SHP77 (cell line): ENCODE results near the gene AMPH.

ENCODE experiments used
- DNase-seq, 2 experiments: peaks; one replicate each; lab custom pipeline; 2025; lab: John Stamatoyannopoulos, UW

The AMPH gene

DNA sequence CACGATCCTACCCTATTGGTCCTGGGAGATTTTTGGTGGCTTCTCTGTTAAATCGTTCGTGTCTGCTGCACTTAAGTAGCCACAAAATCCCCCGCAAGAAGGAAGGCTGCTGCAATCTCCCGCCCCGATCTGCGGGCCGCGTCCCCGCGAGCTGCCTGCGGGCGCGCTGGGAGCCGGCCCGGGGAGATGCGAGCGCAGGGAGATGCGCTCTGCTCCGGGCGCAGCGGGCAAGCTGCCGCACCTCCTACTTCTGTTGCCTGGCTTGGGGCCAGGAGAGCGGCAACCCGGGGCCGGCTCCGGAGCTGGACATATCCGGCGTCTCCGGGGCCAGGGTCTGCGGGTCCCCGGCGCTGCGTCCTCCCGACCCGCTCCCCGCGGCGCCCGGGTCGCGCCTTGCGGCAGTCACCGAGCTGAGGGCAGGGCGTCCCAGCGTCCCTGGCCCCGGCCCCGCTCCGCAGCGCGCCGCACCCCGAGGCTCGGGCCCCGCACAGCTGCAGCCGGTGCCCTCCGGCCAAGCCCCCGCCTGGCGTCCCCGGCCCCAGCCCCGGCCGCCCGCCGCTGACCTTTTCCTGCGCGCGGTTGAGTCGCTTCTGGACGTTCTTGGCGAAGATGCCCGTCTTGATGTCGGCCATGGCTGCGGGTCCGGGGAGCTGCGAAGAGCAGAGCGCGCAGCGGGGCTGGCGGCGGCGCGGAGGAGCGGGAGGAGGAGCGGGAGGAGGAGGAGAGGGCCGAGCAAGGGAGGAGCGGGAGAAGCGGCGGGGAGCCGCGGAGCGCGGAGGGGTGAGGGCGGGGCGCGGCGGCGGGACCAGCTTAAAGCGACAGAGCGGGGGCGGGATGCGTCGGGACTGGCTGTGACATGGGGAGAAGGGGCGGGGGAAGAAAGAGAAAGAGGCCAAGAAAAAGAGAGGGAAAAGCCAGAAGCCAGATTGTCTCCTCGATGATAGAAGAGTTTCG, at the start of gene AMPH:
Gene AMPH, minus strand, starts transcription at position 654 of the 954 bp plus-strand sequence. Its CDS starts 22 bp downstream, at position 632.
- no peak for DNase-seq

DNA sequence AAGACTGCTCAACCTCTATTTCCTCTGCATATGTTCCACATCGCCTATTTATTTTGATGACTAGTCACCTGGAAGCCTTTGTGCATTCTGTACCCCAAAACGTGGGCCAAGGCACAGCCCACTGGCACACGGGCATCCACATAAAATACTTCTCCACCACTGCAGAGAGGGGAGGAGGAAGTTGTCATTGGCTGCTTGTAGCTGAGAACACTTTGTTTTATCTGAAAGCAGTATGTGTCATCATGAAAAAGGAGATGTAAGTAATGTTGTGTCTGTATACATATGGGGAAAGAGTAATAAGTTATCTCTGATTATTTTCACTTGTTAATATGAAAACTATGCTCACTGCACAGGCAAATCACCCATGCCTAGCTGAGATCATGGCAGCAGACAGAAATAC, 48.2 kb upstream of the AMPH start:
- no peak for DNase-seq

DNA sequence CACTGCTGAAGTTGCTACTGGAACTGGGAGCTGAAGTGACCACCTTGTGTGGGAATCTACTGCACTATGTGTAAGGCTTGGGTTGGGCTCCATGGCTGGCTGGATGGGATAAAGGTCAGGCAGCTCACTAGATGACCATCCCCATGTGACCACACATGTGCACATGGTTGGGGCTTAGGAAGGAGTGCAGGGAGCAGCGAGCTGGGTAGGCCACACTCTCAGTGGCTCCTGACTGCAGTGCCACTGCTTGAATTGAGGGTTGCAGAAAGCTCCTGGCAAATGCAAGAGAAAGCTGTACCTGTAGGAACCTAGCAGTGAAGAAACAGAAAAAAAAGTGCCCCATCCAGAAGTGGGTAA, 47.5 kb upstream of the AMPH start:
- no peak for DNase-seq

DNA sequence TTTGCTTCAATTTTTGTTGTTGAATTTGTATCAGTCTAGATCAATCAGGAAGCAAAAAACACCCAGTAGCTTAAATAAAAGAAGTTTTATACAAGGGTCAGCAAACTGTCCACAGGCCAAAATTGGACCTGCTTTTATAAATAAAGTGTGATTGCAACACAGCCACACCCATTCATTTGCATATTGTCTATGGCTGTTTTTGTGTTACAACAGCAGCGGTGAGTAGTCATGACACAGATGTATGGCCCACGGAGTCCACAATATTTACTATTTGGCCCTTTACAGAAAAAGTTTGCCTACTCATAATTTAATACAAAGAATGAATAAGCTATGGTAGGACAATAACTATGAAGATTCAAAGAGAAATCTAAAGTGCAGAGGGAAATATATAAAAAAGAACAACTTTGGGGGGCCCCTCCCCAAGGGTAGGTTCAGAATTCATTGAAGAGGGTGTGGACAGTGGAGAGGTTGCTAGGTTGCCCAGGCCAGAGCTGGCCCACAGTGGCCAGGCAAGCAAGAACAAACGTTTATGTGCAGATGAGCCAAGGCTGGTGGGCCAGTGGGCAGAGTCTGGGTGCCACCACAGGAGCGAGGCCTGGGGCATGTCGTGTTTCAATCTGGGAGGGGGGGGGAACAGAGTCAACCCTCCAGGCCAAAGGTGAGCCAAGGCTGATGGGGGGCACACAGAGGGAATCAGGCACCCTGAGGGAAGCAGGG, 47.0 kb upstream of the AMPH start:
- DNase-seq: no peak

DNA sequence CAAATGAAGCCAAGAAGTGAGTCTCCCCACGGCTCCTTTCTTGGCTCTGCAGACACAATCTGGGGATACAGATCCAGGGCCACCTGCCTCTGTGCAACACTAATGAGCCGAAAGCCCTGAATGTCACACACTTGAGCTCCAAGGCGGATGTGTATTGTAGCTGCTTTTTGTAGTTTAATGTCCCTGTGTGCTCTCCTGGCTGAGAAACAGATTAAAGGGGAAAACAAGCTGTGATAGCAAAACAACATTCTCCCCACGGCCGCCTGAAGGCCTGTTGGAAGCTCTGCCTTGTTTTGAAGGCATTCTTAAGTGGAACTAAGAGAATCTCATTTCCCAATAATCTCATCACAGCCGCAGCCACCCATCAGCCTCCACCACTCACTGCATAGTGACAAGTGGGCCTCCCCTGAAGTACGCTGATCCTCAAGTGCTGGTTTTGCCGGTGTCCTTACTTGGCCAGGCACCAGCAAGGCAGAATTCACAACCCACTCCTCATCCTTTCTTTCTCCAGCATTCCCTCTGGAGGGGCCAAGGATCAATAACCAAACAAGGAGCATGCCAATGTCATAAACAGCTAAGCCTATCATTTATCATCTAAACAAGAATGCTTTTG, 44.4 kb upstream of the AMPH start:
- DNase-seq: peak; percentile 5 to 7

DNA sequence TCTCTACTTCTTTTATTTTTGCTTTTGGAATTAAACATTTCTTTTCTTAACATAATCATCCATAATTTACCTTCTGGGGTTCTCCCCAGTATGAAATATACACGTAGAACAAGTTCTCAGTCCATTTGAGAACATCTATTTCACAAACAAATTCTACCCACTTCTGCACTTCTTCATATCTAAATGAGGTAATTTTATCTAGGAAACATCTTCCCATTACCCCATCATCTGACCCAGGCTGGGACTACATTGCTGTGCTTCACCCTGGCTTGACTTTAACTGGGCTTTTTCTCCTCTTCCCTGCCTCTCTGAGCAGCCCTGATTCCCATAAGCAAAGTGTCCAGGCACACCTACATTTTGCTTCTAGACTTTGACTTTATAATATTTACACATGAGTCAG, 43.3 kb upstream of the AMPH start:
- DNase-seq: no peak

DNA sequence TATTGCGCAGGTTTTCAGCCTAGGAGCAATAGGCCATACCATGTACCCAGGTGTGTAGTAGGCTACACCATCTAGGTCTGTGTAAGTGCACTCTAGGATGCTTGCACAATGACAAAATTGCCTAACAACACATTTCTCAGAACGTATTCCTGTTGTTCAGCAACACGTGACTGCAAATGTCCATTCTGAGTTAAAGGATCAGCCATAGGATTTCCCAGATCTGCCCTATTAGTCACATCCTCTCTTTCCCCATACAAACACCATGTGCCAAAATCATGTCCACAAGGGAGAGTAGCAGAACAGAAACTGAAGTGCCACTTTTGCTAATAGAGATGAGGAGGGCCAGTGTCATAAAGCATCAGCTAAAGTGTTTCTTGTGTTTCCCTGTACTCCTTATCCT, 42.6 kb upstream of the AMPH start:
- no peak for DNase-seq

DNA sequence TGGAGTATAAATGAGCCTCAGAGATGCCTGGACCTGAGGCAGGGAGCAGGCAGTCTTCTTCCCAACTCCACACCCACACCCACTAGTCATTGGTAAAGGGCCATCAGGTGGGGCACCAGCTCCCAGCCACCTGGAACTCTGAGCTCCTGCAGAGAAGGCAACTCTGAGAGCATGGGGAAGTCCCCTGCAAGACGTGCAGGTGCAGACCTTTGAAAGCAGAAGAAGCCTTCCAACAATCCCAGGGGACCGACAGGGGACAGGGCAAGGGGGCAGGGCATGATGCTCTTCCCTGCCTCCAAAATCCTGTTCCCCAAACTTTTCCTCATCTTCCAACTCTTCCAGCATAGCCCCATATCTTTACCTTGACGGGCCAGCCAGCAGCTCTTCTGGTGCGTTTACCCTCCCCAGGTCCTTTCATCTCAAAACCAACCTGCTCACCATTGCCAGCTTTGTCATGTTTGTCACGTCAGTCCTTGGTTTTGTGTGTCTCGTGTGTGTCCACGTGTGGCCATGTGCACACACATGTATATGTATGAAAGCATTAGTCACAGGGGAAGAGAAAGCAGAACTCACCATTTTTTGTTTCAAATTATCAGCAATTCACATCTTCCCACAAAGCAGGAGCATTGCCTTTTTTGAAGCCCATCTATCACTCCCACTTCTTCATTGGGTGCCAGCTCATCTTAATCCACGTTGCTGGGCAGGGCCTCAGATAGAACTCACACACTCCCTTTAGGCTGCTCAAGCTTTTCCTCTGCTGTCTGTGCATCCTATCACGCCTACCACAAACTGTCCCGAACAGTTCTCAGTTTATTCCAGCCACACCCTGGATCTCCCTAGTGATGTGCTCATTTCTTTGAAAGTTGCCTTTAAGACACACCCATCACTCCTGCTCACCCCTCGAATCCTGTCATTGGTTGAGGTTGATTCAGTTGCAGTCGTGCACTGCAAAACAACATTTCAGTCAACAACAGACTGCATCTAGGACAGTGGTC, 41.0 kb upstream of the AMPH start:
- no peak for DNase-seq

DNA sequence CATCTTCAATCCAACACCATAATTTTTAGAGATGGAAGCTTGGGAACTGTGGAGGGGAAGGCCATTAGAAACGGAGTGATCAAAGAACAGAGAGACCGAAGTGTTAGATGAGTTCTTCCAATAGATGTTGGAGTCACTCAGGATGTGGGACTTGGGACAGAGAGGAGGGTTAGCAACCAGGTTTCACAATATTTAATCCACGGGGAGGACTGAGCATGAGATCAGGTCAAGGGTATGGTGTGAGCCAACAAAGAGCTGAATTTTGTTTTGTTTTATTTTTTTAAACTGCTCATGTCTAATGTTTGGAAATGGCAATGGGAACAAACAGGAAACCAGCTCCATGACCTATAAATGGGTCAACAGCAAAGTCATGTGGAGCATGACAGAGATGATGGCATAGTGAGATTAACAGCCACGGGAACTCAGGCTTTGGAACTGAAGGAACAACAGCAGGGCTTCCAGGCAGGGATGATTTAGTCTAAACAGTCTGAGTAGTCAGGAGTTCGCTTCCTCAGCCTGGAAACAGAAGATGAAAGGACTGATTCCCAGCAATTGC, 38.9 kb upstream of the AMPH start:
- DNase-seq: no peak

DNA sequence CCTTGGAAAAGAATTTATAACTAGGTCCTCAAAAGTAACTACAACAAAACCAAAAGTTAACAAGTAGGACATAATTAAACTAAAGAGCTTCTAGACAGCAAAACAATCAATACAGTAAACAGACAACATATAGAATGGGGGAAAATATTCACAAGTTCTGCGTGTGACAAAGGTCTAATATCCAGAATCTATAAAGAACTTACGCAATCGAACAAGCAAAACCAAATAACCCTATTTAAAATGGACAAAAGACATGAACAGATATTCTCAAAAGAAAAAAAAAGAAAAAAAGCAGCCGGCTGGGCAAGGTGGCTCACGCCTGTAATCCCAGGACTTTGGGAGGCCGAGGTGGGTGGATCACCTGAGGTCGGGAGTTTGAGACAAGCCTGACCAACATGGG, 33.8 kb upstream of the AMPH start:
- no peak for DNase-seq

DNA sequence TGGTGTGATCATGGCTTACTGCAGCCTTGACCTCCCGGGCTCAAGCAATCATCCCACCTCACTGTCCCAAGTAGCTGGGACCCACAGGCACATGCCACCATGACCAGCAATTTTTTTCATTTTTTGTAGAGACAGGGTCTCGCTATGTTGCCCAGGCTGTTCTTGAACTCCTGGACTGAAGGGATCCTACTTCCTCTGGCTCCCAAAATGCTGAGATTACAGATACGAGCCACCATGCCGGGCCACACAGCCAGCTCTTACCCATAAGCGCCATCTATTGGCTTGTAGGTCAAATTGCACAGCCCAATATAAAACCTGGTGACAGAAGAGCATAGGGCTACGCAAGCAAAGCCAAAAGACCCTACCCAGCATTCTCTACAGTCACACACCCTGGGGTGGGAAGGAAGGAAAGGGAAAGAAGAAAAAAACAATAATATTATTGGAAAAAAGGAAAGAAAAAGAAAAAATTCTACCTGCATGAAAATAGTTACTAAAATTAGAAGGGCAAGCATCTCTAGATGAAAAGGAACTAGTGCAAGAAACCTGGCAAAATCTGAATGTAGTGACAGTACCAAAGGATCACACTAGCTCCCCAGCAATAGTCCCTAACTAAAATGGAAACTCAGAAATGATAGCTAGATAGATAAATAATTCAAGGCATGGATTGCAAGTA, 29.4 kb upstream of the AMPH start:
- DNase-seq: peak; percentile 53 to 56

DNA sequence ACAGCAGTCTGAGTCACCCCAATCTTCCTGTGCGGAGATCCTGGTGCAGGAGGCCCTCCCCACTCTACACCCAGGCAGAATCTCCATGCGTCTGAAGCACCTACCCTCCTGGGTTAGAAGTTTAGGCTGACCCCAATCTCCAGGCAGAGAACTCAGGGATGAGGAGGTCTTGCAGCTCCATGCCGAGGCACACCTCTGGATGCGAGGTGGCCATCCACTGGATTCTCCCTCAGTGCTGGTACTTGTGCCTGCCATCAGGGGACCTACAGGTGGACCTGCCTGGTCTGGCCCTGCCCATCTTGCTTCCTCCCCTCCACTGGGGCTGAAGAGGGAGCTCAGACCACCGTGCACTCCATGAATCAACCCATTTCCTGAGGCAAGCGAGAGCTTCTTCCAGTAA, 28.8 kb upstream of the AMPH start:
- DNase-seq: no peak

DNA sequence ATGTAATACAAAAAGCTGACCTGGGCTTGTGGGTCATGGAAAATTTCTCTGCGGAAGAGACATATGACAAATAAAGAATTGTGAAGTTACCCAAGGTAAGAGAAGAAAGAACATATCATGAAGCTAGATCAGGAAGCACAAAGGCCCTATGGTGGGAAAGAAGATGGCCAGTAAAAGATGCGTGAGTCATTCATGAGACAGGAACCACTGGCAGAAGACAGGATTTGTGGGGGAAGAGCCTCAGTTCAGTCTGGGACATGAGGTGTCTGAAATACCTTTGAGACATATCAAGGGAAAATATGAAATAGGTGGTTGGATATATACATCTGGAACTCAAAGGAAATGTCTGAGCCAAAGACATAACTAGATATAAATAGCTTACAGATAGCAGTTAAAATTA, 27.7 kb upstream of the AMPH start:
- DNase-seq: no peak

DNA sequence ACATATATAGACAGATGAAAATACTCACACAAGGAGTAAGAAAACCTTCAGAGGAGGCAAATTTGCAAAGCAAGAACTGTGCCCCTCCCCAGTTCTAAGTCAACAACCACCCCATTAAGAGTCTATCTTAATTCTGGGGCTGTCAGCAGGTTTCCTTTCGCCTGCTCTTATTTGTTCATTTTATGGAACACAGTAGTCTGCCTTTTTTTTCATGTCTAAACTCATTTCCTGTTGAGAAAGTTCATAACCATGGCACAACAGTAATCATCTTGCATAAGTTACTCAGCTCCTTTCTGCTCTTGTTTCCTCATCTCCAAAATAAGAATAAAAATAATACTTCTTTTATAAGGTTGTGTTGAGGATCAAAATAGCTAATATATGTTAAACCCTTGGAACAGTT, 25.8 kb upstream of the AMPH start:
- DNase-seq: no peak

DNA sequence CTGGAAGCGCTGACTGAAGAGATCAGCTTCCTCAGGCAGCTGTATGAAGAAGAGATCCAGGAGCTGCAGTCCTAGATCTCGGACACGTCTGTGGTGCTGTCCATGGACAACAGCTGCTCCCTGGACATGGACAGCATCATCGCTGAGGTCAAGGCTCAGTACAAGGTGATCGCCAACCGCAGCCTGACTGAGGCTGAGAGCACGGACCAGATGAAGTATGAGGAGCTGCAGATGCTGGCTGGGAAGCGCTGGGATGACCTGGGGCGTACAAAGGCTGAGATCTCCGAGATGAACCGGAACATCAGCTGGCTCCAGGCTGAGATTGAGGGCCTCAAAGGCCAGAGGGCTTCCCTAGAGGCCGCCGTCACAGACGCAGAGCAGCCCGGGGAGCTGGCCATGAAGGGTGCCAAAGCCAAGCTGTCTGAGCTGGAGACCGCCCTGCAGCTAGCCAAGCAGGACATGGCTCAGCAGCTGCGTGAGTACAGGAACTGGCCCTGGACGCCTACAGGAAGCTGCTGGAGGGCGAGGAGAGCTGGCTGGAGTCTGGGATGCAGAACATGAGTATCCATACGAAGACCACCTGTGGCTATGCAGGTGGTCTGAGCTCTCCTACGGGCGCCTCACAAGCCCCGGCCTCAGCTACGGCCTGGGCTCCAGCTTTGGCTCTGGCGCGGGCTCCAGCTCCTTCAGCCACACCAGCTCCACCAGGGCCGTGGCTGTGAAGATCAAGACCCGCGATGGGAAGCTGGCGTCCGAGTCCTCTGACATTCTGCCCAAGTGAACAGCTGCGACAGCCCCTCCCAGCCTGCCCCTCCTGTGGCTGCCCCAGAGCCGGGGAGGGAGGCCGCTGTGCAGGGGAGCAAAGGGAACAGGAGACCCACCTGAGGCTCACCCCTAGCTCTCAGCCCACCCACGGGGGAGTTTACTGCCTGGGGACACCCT, 24.9 kb upstream of the AMPH start:
- no peak for DNase-seq

DNA sequence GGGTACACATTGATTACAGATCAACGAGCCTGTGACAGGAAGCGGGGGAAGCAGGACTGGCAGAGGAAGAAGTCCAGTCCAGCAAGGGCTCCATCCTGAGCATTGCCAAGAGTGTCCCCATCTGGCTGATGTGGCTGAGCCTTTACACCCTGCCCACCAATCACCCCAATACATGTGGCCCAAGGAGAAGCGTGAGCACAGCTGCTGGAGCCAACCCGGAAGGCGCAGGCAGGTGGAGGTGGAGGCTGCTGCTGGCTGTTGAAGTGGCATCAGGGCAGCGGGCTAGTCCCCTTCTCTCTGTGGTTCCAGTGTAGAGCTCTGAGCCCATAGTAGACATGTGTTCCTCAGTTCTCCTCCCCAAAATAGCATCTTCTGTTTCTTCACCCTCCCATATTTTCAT, 6.8 kb upstream of the AMPH start:
- DNase-seq: no peak

DNA sequence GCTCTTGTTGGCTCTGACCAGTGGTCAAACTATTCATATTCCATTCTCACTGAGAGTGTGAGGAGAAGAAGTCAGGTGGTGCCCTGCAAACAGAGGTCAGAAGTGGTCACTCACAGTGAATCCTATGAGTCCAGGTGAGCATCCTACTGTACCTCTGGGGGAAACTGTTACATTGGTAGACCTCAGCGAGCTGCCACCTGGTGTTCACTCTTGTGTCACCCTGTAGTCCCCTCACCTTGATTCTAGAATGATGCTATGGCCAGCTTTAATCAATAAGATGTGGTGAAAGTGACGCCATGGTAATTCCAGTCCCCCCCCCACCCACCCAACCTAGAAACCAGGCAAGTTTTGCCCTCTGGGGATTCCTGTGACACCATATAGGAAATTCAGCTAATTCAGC, 1.2 kb upstream of the AMPH start:
- no peak for DNase-seq

DNA sequence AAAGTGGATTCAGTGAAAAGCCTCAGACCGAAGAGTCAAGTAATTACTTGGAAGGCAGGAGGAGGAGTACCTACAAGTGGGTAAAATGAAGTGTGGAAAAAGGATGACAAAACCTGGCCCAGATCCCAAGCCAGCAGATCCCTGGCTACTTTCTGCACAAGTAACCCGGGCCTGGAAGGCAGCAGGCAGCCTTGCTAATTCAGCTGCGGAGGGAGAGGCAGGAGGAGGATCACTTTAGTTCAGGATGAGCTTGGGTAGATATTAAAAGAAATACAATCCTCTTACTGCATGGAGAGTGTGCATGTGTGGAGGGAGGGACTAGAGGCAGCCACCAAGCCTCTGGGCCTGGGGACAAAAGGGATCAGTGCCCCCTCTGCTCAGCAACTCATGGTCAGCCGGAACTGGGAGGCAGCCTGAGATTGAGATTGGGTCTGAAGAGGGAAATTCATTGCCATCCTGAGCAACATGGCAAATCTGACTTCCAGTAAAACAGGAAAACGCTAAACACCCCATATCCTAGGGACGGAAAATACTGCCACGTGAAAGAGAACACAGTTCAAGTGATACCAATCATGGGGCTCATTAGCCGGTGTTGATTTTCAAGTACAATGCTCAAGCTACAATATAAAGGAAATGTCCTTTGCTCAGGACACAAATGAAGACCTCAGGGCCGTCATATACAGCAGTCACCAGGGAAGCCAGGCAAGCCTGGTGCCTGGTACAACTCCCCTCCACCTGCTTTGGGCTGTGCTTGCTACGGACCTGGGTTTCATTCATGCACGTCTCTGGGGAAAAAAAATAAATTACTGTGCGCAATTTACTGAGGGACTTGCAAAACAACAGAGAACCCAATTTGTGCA, 1.3 kb downstream of the AMPH start:
- DNase-seq: no peak
